Measurements from ENCODE around the gene GBP1. TPM values are rescaled to one million over a fixed set of nuclear protein-coding genes. Genes with fewer than 3 reads are reported as not detected.

Gene GBP1
- total and polyA plus RNA-seq, 10 of the 15 experiments (the other 5 are each of a cell fraction or from before 2014, with no cell fraction given): 1.5 to 8.7 (median 5.0) TPM

GRCh38 chr1:89063094-89063493 is 1.9 kb downstream of the GBP1 start (continued):
- TF ChIP-seq REST (IDR thresholded peaks at IDR 0.05; ENCODE audit: low read depth, low read length) (no peak), ZNF274 (IDR thresholded peaks at IDR 0.05; ENCODE audit: insufficient read depth, insufficient read length) (no peak)

GRCh38 chr1:89060091-89060490 is 4.9 kb downstream of the GBP1 start:
- no peak for DNase-seq (ENCODE audit: low read depth, low spot score)
- H3K4me2 ChIP-seq (ENCODE audit: control insufficient read depth, insufficient read depth): no peak overlapping the region
- BruUV-seq (replicated peaks): no TSS peak
- WGBS (ENCODE audit: insufficient coverage, insufficient replicate concordance, low lambda C conversion rate, missing lambda C conversion rate): 75% methylated on average over 5 of the region's 5 CpGs
- H2AFZ ChIP-seq (ENCODE audit: control insufficient read depth, low read depth, low read length): no peak overlapping the region
- RAD21 ChIA-PET (ENCODE audit: unreplicated experiment): no interaction called here
- POLR2A ChIA-PET: no interaction called here
- SMC1A ChIA-PET (ENCODE audit: uncharacterized antibody, unreplicated experiment): no interaction called here
- no peak overlapping the region for H3K9ac ChIP-seq (ENCODE audit: control insufficient read depth, insufficient read depth, low read length)
- H3K79me2 ChIP-seq (ENCODE audit: control insufficient read depth, insufficient read depth, low read length): peaks cover 9% of the 10 kb centered on the region
- no peaks in the 10 kb centered on the region for H3K4me1 ChIP-seq (ENCODE audit: control insufficient read depth, insufficient read depth, low read length)
- H3K27me3 ChIP-seq (replicated peaks in 1 of 2; ENCODE audit: control insufficient read depth in 2 of 2, insufficient read depth in 2 of 2, low read length in 1 of 2): no peaks in the 10 kb centered on the region
- intact Hi-C loops (cut with micrococcal nuclease; ENCODE audit: unreplicated experiment): loop anchor here (5.0 kb wide), 1 partner anchor 137 kb away; the partner anchor contains the start of gene GBP4
- FAIRE-seq: no peak
- H3K27ac ChIP-seq (ENCODE audit: control insufficient read depth, insufficient read depth): no peak overlapping the region
- ATAC-seq: no peak
- H4K20me1 ChIP-seq (ENCODE audit: control insufficient read depth, insufficient read depth): no peaks in the 10 kb centered on the region; the same call in 1 of the 2 replicates
- peaks cover 1 to 15% of the 10 kb centered on the region in 2 experiments; a peak in 3 of 4 replicates for H3K36me3 ChIP-seq (ENCODE audit: control insufficient read depth in 2 of 2, insufficient read depth in 2 of 2, low read length in 1 of 2)
- CTCF ChIA-PET: no interaction called here
- in situ Hi-C loops (cut with MboI): no loop called here
- no peaks in the 10 kb centered on the region for H3K9me3 ChIP-seq (replicated peaks; ENCODE audit: control insufficient read depth, insufficient read depth, low read length)
- H3K4me3 ChIP-seq: no peak overlapping the region
- no peak for TF ChIP-seq E2F4 (IDR thresholded peaks at IDR 0.05; ENCODE audit: low read depth, low read length)
- TF ChIP-seq SMAD5 (IDR thresholded peaks at IDR 0.05; ENCODE audit: low read depth): no peak
- TF ChIP-seq ZZZ3 (IDR thresholded peaks at IDR 0.05; ENCODE audit: control insufficient read depth, insufficient read length, low read depth): no peak
- TF ChIP-seq EED (IDR thresholded peaks at IDR 0.05; ENCODE audit: low read depth): no peak
- no peak for TF ChIP-seq CEBPZ (IDR thresholded peaks at IDR 0.05; ENCODE audit: low read depth, low read length)
- no peak for TF ChIP-seq IRF3 (IDR thresholded peaks at IDR 0.05)
- no peak for TF ChIP-seq TCF7 (IDR thresholded peaks at IDR 0.05; ENCODE audit: borderline replicate concordance)
- no peak for TF ChIP-seq TCF12 (IDR thresholded peaks at IDR 0.05; ENCODE audit: low read depth, low read length)
- TF ChIP-seq IRF5 (IDR thresholded peaks at IDR 0.05; ENCODE audit: borderline replicate concordance): no peak
- TF ChIP-seq YY1 (IDR thresholded peaks at IDR 0.05; ENCODE audit: low read depth, low read length): no peak
